T-helper 1 cell treated with Interleukin-12 subunit alpha and Interleukin-12 subunit beta and Interleukin-4 antibody, amounts not matched to agents 30 ng/mL and 1 ng/mL, for 36 hours (primary cell): ENCODE data around the gene PLEKHM2. TPM values are rescaled to one million over a fixed set of nuclear protein-coding genes. Genes with fewer than 3 reads are reported as not detected.
"Not testable (repeated sequence)": the region's sequence is repeated elsewhere in the genome, so short reads cannot be mapped to it uniquely, and the experiment has no call there.

Source experiments
- intact Hi-C: fragments of 100-400 bp; cut with micrococcal nuclease; formaldehyde crosslinking; loops from one replicate; pipeline ENCODE4 v1.15.1; 2024
- total RNA-seq: library from RNA; stranded (reverse); gene quantifications from 2 replicates; pipeline ENCODE4 v1.2.3, GENCODE V29; 2022

The PLEKHM2 gene, protein sequence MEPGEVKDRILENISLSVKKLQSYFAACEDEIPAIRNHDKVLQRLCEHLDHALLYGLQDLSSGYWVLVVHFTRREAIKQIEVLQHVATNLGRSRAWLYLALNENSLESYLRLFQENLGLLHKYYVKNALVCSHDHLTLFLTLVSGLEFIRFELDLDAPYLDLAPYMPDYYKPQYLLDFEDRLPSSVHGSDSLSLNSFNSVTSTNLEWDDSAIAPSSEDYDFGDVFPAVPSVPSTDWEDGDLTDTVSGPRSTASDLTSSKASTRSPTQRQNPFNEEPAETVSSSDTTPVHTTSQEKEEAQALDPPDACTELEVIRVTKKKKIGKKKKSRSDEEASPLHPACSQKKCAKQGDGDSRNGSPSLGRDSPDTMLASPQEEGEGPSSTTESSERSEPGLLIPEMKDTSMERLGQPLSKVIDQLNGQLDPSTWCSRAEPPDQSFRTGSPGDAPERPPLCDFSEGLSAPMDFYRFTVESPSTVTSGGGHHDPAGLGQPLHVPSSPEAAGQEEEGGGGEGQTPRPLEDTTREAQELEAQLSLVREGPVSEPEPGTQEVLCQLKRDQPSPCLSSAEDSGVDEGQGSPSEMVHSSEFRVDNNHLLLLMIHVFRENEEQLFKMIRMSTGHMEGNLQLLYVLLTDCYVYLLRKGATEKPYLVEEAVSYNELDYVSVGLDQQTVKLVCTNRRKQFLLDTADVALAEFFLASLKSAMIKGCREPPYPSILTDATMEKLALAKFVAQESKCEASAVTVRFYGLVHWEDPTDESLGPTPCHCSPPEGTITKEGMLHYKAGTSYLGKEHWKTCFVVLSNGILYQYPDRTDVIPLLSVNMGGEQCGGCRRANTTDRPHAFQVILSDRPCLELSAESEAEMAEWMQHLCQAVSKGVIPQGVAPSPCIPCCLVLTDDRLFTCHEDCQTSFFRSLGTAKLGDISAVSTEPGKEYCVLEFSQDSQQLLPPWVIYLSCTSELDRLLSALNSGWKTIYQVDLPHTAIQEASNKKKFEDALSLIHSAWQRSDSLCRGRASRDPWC
- 65.1 and 72.1 TPM in 2 replicates for total RNA-seq

DNA sequence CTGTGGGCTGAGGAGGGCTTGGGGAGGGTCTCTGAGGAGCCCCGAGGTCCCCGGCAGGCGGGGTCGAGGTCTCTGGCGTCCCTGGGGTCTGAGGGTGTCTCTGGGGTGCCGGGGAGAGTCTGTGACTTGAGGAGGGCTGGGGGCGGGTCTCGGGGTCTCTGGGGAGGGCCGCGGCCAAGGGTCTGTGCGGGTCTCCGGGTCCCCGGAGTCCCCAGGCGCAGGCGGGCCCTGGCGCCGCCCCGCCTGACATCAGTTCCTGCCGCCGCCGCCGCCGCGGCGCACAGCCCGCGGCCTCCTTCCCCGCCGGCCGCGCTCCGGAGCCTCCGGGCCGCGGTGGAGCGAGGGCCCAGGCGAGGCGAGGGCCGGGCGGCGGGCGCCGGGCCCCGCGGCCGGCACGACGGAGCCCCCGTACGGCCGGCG, at the start of gene PLEKHM2:
PLEKHM2 (plus strand) TSS at position 279 of the 420 bp plus-strand sequence. CDS start 239 bp downstream, outside the sequence.
- intact Hi-C loops, result loop anchor here (2.0 kb wide), 1 partner anchor 157 kb away; the partner anchor contains the start of gene DNAJC16

DNA sequence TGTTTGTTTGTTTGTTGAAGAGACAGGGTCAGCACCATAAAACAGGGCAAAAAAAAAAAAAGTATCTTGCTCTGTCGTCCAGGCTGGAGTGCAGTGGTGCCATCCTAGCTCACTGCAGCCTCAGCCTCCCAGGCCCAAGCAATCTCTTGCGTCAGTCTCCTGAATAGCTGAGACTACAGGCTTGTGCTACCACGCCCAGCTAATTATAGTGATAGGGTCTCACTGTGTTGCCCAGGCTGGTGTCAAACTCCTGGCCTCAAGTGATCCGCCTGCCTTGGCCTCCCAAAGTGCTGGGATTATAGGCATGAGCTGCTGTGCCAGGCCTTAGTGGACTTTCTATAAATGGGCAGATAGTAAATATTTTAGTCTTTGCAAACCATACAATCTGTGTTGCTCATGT, 47.7 kb upstream of the PLEKHM2 start:
- intact Hi-C loops, result no loop called here

DNA sequence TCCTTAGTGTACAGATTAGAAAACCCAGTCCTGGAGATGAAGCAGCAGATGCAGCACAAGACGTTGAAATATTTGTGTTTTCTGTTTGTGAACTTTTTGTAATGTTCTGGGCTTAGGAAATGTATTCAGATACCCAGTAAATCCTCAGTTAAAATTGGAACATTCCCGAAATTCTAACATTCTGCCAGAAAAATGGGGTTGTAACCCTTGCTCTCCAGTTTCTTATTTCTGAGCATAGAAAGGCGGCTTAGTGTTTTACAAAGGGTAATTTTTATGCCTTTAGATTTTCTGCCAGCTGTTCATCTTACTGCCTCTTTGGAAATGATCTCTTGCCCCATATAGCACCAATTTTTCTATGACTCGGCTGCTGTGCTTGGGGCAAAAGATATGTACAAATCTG, 46.3 kb upstream of the PLEKHM2 start:
- intact Hi-C loops, result no loop called here

DNA sequence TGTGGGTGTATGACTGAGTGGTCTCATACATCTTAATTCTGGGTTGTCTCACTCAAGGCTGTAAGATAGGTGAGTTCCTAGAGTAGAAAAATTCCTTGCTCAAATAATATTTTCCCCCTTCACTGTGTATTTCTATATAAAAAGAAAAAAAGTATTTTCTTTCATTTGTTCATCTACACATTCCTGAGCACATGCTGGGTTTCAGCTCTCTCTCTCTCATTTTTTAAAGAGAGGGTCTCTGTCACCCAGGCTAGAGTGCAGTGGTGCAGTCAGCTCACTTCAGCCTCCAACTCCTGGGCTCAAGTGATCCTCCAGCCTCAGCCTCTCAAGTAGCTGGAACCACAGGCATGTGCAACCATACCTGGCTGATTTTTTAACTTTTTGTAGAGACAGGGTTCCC, 44.9 kb upstream of the PLEKHM2 start:
- intact Hi-C loops, result no loop called here

DNA sequence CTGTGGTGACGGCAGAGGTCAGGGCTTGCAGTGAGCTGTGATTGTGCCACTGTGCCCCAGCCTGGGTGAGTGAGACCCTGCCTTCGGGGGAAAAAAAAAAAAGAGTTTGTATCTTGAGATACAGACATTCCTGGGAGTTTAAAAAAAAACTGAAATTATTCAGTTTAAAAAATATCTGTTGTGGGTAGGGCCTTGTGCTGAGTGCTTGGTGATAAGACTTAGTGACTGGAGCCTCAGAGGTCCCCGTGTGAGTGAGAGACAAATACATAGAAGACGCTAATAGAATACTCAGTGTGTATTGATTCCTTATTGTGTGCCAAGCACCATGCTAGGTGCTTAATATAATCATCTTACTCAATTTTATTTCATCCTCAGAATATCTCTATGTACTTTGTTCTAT, 44.2 kb upstream of the PLEKHM2 start:
- intact Hi-C loops, result no loop called here

DNA sequence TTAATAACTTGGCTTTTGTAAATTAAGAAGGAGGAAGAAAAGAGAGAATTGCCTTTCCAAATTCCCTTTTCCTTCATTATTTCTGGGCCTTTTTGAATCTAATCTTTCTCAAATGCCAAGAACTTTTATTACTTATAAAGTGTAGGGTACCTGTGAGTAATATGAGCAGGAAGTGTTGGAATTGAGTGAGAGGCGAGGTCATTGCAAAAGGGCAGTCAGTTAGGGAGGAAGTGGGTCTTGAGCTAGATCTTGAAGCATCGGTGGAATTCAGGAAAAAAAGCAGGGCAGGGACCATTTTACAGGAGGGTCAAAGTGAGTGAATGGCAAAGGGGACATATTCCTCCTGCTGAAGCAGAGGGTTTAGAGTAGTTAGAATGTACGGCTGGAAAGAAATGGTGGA, 43.5 kb upstream of the PLEKHM2 start:
- intact Hi-C loops, result no loop called here

DNA sequence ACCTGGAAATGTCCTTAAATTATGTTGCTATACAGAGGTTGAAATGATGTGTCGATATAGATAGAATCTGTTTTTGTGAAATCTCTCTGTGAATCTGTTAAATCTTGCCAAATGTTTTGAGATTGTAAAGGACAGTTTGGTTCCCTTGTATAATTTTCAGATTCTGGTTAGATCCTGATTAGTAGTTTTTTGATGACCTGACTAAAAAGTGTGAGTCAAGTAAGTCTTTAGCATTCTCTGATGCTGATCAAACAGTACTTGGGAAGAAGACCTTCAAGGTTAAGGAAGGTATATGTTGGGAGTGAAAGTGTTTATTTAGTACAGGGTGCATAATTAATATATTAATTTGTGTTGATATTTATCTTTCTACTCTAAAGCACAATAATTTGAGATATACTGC, 34.2 kb upstream of the PLEKHM2 start:
- intact Hi-C loops, result no loop called here

DNA sequence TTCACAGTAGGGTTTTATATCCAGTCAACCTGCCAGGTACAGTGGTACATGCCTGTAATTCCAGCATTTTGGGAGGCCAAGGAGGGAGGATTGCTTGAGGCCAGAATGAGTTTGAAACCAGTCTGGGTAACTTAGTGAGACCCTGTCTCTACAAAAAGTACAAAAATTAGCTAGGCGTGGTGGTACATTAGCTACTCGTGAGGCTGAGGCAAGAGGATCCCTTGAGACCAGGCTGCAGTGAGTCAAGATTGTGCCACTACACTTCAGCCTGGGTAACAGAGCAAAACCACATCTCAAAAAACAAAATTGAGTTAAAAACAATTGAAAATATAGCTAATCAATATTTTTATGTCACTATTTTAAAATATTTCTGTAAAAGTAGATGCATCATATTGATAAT, 33.7 kb upstream of the PLEKHM2 start:
- intact Hi-C loops, result no loop called here

DNA sequence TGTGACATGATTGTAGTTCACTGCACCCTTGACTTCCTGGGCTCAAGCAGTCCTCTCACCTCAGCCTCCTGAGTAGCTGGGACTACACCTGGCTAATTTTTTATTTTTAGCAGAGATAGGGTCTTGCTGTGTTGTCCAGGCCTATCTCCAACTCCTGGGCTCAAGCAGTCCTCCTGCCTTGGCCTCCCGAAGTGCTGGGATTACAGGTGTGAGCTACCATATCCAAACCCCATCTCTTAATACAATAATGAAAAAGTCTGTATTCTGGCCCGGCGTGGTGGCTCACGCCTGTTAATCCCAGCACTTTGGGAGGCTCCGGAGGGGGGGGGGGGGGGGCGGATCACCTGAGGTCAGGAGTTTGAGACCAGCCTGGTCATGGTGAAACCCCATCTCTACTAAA, 32.0 kb upstream of the PLEKHM2 start:
- intact Hi-C loops, result not testable (repeated sequence)

DNA sequence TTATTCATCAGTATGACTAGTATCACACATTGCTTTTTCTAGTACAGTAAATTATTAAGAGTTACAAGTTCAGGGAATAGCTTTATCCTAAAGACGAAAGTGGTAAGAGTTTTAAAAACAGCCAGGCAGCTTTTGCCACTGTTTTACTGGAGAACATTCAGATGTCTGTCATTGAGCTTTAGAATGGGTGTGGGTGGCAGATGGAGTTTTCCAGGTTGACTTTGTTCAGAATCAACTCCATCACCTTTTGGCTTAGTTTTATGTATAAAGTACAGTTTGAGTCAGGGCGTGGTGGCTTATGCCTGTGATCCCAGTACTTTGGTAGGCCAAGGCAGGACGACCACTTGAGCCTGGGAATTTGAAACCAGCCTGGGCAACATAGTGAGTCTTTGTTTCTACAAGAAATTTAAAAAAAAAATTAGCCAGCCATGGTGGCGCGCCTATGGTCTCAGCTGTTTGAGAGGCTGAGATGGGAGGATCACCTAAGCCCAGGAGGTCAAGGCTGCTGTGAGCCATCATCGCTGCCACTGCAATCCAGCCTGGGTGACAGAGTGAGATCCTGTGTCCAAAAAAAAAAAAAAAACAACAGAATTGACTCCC, 29.9 kb upstream of the PLEKHM2 start:
- intact Hi-C loops, result no loop called here

DNA sequence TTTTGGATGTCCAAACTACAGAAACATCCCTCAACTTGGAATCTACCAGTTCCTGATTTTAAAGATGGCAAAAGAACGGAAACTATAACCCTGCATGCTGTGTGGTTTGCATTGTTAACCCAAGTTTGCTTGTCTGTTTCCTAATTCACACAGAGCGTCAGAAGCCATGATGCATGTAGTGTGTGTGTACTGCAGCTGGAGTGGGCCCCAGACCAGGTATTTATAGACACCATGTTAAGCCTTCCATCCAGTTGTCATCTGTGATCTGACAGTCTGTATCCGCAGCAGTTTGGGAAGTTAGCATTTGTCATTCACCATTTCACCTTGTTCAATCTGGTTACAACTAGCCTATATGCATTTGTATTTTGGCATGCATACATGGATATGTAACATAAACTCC, 27.7 kb upstream of the PLEKHM2 start:
- intact Hi-C loops, result no loop called here

DNA sequence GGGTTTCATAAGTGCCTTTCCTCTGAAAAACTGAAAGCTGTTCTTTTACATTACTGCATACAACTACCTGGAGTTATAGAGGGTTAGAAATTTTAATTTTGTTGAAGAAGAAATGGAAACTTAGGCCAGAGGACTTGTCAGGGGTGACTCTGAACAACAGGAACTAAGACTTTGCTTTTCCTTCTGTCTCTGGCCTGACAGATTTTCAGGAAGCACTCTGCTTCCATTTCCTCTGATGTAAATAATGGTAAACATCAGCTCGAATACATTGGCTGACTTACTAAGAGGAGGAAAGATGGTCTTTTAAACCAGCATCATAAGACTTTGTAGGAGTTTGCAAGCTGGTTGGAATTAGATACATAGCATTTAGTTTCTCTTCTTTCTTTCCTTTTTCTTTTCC, 27.1 kb upstream of the PLEKHM2 start:
- intact Hi-C loops, result no loop called here

DNA sequence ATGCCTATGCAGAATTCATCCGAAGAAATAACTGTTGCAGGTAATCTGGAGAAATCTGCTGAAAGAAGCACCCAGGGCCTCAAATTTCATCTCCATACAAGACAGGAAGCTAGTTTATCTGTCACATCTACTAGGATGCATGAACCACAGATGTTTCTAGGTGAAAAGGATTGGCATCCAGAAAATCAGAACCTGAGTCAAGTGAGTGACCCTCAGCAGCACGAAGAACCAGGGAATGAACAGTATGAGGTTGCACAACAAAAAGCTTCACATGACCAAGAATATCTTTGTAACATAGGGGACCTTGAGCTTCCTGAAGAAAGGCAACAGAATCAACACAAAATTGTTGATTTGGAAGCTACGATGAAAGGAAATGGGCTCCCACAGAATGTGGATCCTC, 24.0 kb upstream of the PLEKHM2 start:
- intact Hi-C loops, result no loop called here

DNA sequence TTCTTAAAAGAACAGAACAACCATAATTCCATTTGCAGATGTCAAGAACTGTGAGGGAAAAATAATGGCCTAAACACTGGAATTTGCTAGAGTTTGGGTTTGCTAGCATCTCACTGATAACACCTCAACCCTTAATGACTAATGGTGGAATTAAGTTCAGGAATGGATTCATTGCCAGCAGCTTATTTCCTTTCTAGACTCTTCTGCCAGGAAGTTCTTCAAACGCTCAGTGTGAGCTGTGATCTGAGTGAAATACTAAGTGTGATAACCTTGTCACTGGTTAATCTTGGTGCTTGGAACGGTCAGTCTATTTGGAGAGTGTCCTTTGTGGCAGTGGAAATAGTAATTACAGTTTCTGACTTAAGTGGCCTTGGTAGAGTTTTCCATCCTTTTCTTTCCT, 21.6 kb upstream of the PLEKHM2 start:
- intact Hi-C loops, result no loop called here

DNA sequence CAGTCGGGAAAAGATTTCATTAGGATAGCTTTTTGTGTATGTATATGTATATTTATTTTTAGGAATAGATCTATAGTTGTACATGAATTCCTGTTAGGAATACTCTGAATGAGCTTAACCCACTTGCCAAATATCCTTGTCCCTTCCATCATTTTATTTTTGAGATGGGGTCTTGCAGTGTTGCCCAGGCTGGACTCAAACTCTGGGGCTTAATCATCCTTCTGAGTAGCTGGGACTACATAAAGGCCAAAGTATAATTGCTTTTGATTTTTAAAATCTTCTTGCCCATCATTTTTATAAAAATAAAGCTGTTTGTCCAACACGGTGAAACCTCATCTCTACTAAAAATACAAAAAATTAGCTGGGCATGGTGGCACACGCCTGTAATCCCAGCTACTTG, 20.2 kb upstream of the PLEKHM2 start:
- intact Hi-C loops, result no loop called here

DNA sequence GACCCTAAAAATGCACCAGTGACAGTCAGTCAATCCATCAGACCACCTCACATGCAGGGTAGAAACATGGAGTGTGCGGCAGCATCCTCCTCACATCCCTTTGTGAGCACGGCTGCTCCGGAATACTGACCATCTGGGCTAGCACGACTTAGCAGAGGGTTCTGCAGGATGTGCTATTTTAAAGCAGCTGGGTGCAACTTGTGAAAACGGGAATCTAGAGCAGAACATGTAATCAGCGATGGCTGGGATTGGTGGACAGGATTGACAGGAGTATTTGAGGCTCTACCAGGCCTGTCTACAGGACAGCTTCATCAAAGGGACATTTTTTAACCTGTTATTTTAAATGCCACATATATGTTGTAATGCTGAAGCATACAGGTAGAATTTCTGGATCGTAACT, 16.8 kb upstream of the PLEKHM2 start:
- intact Hi-C loops, result no loop called here

DNA sequence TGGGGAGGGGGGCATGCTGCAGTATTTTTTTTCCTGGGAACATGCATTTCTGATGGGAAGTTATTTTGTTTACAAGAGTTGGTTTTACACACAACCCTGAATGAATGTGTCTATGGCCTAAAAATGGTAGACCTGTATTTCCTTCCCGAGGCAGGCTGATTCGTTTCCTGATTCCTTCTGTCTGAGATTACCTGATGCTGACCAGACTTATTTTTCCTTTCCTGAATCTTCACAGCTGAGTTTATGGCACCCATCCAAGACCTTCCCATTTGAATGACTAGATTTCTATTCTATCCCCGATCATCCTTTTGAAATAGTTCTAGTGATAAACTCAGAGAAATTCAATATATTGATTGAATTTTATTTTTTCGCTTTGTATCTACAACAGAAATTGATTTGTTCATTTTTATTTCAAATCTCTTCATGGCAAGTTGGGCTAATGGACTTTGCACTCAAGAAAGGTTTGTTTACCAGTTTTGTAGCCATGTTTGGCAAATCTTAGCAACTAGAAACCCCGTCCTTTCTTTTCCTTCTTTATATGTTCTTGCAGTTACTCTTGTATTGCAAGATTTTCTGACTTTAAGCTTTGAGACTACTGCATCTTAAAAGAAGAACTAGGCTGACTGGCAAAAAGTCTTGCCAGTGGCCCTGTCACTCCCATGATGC, 15.9 kb upstream of the PLEKHM2 start:
- intact Hi-C loops, result no loop called here

DNA sequence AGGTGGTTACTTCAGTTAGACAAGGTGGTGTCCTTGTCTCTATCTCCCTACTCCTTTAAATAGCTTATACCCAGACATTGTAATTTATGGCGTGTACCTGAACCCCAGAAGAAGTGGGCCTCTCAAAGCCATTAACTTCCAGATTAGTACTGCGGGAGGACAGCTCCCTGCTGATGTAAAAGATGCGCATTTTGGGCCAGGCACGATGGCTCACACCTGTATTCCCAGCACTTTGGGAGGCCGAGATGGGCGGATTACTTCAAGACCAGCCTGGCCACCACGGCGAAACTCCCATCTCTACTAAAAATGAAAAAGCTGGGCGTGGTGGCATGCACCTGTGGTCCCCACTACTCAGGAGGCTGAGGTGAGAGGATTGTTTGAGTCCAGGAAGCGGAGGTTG, 15.0 kb upstream of the PLEKHM2 start:
- intact Hi-C loops, result no loop called here

DNA sequence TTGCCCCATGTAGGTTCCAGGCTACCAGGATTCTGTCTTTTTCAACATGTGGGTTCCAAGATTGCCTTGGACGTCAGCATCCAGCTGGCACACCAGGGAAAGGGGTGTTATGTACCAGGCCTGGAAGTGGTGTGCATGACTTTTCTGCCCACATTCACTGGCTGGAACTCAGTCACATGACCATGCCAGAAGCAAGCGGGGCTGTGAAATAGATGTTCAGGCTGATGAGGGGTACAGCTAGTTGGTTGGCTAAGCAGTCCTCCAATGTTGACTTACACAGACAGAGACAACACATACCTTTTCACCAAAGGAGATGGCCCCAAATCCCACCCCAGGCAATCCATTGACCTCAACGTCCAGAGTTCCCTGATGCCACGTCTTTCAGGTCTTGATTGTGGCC, 14.3 kb upstream of the PLEKHM2 start:
- intact Hi-C loops, result no loop called here

DNA sequence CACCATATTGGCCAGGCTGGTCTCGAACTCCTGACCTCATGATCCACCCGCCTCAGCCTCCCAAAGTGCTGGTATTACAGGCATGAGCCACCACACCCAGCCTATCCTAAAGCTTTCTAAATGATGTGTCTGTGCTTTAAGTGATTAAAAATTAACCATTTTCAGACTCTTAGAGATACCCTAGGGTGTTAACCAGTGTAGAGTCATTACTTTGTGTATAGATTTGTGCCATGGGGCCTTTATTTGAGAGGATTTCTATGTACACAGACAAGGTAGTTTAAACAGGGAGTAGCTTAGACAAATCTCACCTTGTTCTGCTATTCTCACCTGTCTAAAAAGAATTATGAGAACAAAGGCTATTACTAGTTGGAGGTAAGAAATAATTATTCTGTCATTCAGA, 12.7 kb upstream of the PLEKHM2 start:
- intact Hi-C loops, result no loop called here
